ENCODE data around the gene GPRIN3.
A peak's percentile ranks its signal among the peaks of the same experiment; 100 is the strongest.

The GPRIN3 gene

DNA sequence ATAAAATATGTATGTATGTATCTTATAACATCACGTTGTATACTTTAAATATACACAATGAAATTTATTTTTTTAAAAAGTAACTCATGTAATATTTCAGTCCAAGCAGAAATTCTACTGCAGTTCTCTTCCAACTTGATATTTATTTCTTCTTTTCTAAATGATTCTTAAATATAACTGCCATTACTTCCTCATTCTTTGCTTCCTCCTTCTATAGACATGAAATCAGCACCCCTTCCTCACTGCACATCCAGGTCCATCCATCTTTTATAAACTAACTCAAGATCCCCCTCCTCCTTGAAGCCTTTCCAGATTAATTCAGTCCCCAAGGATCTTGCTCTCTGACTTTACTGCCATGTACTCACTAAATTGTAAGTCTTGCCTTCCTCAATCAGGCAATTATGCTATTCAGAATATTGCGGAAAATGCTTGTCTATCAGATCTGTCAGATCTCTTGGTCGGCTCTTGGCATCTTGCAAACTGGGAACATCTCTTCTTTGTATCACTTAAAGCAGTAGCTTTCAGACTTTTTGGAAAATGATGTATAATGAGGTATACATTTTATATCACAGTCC, 3.7 kb downstream of the GPRIN3 start:
- TF ChIP-seq ZFX (IDR thresholded peaks at IDR 0.05; ENCODE audit: borderline replicate concordance), result no peak
- TF ChIP-seq, protein P1, sequence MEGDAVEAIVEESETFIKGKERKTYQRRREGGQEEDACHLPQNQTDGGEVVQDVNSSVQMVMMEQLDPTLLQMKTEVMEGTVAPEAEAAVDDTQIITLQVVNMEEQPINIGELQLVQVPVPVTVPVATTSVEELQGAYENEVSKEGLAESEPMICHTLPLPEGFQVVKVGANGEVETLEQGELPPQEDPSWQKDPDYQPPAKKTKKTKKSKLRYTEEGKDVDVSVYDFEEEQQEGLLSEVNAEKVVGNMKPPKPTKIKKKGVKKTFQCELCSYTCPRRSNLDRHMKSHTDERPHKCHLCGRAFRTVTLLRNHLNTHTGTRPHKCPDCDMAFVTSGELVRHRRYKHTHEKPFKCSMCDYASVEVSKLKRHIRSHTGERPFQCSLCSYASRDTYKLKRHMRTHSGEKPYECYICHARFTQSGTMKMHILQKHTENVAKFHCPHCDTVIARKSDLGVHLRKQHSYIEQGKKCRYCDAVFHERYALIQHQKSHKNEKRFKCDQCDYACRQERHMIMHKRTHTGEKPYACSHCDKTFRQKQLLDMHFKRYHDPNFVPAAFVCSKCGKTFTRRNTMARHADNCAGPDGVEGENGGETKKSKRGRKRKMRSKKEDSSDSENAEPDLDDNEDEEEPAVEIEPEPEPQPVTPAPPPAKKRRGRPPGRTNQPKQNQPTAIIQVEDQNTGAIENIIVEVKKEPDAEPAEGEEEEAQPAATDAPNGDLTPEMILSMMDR (IDR thresholded peaks at IDR 0.05), result no peak
- H3K27ac ChIP-seq, result no peak overlapping the region

DNA sequence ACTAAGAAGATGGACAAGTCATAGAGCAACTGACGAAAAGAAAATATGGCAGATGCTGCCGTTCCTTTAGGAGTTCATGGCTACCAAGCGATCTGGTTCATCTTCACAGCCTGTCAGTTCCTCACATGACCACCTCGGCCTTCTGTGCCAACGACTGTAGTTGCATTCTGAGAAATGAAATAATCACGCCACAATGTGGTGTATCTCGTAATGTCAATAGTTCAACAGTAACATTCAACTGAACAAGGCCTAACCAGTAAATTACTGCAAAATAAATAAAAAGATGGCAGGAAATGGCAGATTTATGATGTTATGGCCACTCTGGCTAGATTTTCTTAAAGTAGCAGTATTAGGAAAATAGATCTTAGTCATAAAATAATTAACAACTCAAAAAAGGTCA, 4.4 kb downstream of the GPRIN3 start:
- no peak overlapping the region for H3K27ac ChIP-seq
- no peak for TF ChIP-seq ZFX (IDR thresholded peaks at IDR 0.05; ENCODE audit: borderline replicate concordance)
- TF ChIP-seq, protein P1 (IDR thresholded peaks at IDR 0.05), result no peak

DNA sequence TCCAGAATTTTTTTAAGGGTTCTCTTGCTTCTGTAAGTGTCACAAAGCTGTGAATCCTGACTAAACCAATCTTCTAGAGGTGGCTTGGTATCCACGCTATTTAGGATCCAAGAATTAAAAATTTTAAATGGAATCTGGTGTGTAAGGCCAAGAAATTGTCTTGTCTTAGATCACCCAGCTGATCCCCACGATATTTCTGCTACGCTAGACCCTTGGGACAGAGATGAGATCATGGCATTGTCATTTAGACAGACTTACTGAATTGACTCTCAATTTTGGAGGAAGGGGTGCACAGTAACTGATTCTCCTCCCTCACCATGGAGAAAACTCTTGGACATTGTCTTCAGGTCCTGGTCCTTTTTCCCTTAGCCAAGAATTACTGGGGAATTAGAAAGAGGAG, 5.7 kb downstream of the GPRIN3 start:
- TF ChIP-seq ZFX (IDR thresholded peaks at IDR 0.05; ENCODE audit: borderline replicate concordance), result no peak
- TF ChIP-seq, protein P1 (IDR thresholded peaks at IDR 0.05), result no peak
- H3K27ac ChIP-seq, result no peak overlapping the region

DNA sequence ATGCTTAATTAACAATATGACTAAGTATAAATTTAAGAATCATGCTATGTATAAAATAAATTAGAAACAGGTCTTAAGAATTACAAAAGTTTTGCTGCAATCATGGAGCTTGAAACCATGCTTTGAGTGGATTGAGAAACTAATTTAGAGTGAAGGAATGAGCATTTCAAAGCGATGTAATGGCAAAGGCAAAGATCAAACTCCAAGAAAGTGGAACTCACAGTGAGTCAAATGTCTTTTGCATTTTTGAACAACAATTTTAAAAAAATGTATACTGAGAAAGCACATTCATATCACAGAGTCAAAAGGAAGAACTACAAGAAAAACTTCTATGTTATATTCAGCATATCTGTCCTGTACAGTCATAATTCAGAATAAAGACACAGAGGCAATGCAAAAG, 6.6 kb downstream of the GPRIN3 start:
- H3K27ac ChIP-seq, result no peak overlapping the region
- TF ChIP-seq, protein P1 (IDR thresholded peaks at IDR 0.05), result no peak
- TF ChIP-seq ZFX (IDR thresholded peaks at IDR 0.05; ENCODE audit: borderline replicate concordance), result no peak

DNA sequence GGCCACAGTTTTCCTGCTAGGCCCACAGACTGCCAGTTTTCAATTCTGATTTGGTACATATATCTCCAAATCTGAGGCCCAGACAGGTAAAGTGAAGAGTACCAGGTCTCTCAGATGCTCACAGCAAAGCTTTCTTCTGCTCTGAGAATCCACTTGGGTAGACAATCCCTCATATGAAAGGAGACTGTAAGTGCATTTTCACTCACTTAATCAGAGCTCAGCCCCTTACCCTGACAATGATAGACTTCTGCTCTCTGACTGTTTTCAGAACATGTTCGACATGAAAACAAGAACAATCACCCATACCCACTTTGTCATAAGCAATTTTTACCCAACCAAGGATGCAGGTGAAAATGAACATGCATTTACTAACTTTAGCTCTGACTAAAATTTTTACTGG, 7.1 kb downstream of the GPRIN3 start:
- TF ChIP-seq, protein P1 (IDR thresholded peaks at IDR 0.05), result no peak
- no peak for TF ChIP-seq ZFX (IDR thresholded peaks at IDR 0.05; ENCODE audit: borderline replicate concordance)
- no peak overlapping the region for H3K27ac ChIP-seq

DNA sequence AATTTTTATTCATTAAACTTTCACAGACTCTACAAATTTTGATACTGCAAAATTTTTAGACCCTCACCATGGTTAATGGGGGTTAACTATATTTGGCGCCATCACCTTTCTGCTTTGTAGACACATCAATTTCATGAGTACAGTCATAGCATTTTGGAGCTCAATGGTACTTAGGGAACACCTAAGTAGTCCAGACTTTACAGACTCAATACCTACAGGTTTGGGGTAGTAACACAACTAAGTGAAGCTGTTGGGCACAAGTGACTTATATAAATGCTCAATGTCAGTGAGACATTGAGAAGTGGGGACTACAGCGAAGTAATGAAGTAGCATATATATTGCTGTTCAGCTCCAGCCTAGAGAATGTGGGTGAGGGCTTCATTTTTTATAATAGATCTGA, 7.5 kb downstream of the GPRIN3 start:
- peak overlapping the region; percentile 78; the same call in 1 of the 2 replicates for H3K27ac ChIP-seq
- TF ChIP-seq, protein P1 (IDR thresholded peaks at IDR 0.05), result no peak
- TF ChIP-seq ZFX (IDR thresholded peaks at IDR 0.05; ENCODE audit: borderline replicate concordance), result no peak

DNA sequence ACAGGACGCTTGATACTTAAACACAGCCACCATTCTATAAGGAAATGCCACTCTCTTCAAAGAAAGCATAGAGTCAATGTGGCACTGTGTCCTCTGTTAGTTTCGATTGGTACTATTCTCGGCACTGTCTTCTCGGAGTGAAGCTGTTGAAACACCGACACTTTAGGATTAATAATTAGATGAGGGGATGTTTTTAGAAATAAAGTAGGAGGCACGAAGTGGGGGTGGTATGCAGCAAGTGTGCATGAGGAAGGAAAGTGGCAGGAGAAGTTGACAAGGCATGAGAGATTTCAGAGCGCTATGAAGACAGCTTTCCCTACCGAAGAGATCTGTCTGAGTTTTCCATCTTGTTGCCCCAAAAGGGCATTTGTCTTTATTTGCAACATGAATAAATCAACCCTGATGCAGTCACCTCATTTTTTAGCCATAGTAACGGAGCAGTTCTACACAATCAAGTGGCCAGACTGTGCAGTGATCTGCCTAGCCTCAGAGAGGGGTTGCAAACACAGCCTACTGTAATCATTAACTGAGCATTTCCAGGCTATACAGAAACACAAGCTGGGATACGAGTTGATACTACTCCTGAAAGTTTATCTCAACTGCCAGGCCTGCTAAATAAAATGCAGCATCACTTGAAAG, 8.3 kb downstream of the GPRIN3 start:
- TF ChIP-seq, protein P1 (IDR thresholded peaks at IDR 0.05), result no peak
- no peak for TF ChIP-seq ZFX (IDR thresholded peaks at IDR 0.05; ENCODE audit: borderline replicate concordance)
- peak overlapping the region; percentile 78 for H3K27ac ChIP-seq

Measured in 22Rv1 (cell line).